ENCODE data around the gene COMMD3.

Gene COMMD3

DNA sequence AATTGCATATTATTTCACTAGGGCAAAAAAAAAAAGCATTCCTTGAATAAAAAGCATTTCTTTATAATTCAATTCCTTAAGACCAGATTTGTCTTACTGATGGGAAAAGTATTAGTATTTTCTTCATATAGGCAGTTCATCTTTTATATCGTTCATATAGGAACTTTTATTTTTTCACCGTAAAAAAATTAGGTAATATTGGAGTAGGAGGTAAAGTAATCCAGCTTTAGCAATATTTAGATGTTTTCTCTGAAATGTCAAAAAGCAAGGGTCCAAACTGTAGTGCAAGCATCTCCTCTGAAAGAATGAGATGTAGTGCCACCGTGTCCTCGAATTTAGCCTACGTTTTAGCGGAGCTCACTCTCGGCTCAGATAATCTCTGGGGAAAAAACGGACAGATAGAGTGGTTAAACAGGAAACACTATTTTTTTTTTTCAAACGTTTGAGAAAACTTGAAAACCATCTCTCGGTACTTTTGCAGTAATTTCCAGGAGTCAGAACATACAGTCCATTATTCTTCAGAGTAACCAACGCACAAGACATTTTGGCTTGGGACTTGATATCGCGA, 23.7 kb downstream of the COMMD3 start:
- Histone ChIP-seq H3K36me3 (ENCODE audit: insufficient read depth, low read length) (no peaks in the 10 kb centered on the region), H3K9ac (ENCODE audit: low read depth, low read length) (peak overlapping the region; percentile 83; the same call in 1 of the 2 replicates), H3K4me1 (ENCODE audit: insufficient read depth, low read length) (no peaks in the 10 kb centered on the region), H3K9me3 (ENCODE audit: control insufficient read depth, insufficient read depth, low read length) (no peaks in the 10 kb centered on the region; the same call in 1 of the 2 replicates)

DNA sequence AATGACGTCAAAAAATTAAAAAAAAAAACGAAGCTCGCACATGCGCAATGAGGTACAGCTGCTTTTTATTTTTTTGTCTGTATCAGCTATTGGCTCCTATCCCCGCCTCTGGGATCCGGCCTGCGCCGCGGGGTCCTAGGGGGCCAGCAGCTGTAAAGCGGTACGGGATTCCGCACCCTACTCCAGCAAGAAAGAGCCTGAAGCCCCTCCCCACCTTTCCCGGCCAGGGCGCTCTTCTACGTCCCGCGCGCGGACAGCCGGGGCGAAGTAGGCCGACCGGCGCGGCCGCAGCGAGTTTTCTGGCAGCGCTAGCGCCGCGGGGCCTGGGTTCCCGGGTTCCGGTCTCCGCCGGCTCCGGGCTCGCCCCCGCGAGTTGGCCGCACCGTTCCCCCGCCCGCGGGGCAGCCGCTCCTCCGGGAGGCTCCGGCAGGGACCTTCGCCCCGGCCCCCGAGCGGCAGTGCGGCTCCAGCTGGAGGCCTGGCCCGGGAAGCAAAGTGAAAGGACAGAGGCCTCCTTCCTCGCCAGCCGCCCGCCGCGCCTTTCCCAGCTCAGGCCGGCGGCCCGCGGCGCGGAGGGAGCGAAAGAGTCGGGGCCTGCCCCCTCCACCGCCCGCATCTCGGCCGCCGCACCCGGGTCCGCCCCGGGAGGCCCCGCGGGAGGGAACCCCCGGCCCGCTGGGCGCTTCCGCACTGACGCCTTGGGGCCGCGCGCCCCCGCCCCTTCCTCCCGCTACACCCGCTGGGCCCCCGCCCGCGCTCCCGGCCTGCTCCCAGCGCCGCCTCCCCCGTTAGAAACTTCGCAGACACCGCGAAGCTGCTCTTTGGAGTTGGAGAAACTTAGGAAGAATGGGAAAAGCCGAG, 24.4 kb downstream of the COMMD3 start:
- Histone ChIP-seq H3K9ac (ENCODE audit: low read depth, low read length) (peak overlapping the region; percentile 83), H3K9me3 (ENCODE audit: control insufficient read depth, insufficient read depth, low read length) (no peaks in the 10 kb centered on the region), H3K36me3 (ENCODE audit: insufficient read depth, low read length) (no peaks in the 10 kb centered on the region), H3K4me1 (ENCODE audit: insufficient read depth, low read length) (no peaks in the 10 kb centered on the region)

DNA sequence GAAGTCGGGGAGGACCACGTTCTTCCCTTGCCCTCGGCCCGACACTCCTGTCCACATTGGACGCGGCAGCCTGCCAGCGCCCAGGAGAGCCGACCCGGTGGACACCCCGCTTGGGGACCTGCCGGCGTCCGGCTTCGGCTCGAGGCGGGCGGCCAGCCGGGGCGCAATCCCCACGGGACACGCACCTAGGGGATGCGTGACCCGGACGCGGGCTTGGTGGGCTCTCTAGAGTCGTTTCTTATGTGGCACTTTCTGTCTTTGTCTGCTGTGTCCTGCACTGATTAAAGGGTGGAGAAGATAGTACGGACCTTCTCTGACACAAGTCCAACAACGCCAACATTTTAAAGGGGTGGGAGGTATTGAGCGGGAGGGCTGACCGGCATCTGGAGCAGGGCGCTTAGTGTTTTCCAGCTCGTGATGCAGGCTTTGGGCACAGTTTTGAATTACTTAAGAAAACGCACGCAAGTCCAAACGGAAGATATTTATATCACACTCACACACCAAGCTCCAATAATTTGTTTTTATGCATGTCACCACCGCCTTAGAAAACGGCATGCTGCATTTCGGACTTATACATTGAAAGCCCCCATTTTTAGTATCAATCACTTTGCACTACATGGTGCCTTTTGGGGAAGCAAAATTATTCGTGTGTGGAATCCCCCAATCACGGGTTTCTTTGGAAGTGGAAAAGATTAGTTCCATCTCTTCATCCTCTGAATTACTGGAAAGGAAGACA, 25.2 kb downstream of the COMMD3 start:
- no peaks in the 10 kb centered on the region for H3K36me3 ChIP-seq (ENCODE audit: insufficient read depth, low read length)
- no peaks in the 10 kb centered on the region for H3K4me1 ChIP-seq (ENCODE audit: insufficient read depth, low read length)
- H3K9me3 ChIP-seq (ENCODE audit: control insufficient read depth, insufficient read depth, low read length), result no peaks in the 10 kb centered on the region
- H3K9ac ChIP-seq (ENCODE audit: low read depth, low read length), result peak overlapping the region; percentile 83; the same call in 1 of the 2 replicates

DNA sequence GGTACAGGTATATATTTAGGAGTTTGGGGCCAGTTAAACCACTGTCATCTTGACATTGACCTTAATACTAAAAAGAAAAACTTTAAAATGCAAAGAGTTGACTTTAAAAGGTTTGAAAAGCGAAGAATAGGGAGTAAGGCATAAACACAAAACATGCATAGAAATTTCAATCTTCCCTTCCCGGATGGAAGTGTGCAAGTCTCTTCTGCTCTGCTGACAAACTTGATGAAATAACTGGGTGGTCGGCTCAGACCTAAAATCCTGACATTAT, 25.7 kb downstream of the COMMD3 start:
- Histone ChIP-seq H3K9ac (ENCODE audit: low read depth, low read length) (no peak overlapping the region), H3K4me1 (ENCODE audit: insufficient read depth, low read length) (no peaks in the 10 kb centered on the region)

DNA sequence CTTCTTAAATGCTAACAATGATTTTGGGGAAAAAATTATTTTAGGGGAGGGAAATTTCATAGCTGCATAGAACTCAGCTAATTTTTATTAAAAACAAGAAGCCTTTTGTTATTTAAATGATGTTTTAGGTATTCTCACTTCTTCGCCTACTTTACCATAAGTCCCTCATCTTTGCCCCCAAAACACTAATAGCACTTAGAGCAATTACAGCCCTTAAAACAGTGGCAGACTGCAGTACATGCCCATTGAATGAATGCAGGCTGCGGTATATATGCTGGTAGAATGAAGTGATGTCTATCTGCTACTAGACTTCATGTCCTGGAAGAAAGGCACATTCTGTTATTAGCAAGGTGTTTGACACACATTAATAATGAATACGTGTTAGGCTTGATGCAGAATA, 26.2 kb downstream of the COMMD3 start:
- H3K36me3 ChIP-seq (ENCODE audit: insufficient read depth, low read length), result no peaks in the 10 kb centered on the region
- no peaks in the 10 kb centered on the region for H3K4me1 ChIP-seq (ENCODE audit: insufficient read depth, low read length)
- H3K9me3 ChIP-seq (ENCODE audit: control insufficient read depth, insufficient read depth, low read length), result no peaks in the 10 kb centered on the region
- no peak overlapping the region for H3K9ac ChIP-seq (ENCODE audit: low read depth, low read length)

More for the DNA sequence above, 25.7 kb downstream of the COMMD3 start:
- Histone ChIP-seq H3K9me3 (ENCODE audit: control insufficient read depth, insufficient read depth, low read length) (no peaks in the 10 kb centered on the region), H3K36me3 (ENCODE audit: insufficient read depth, low read length) (no peaks in the 10 kb centered on the region)

DNA sequence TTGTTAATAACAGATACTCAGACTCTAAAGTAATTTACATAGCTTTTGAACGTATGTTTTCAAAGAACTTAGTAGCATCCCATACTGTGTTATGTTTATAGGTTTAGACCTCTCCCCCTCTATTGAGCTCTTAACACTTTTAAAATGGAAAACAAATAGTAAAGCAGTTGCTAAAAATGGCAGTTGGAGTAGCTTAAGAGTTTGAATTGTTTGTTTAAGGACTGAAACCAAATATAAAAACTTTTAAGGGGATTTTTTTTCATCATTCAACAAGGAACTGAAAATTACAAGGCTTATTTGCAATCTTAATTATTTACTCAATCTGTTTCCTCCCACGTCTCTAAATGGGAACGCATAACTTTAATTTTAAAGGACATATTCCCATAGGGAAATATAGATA, 27.5 kb downstream of the COMMD3 start:
- Histone ChIP-seq H3K9ac (ENCODE audit: low read depth, low read length) (no peak overlapping the region), H3K4me1 (ENCODE audit: insufficient read depth, low read length) (no peaks in the 10 kb centered on the region), H3K36me3 (ENCODE audit: insufficient read depth, low read length) (no peaks in the 10 kb centered on the region), H3K9me3 (ENCODE audit: control insufficient read depth, insufficient read depth, low read length) (no peaks in the 10 kb centered on the region)

DNA sequence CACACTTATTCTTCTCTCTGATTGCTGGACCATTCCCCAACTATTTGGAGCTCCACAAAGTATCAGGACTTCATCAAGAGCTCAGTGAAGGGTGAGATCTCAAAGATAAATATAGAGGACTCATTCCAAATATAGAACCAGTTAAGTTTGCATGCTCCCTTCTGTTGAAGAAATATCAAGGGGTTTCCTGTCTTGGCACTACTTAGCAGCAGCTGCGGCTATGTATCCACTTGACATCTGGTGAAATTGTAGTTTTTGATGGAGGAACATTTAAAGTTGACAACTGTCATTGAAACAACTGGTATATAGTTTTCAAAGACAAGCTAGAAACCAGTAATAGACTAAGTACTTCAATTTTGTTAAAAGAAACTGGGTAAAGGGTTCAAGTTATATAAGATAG, 28.1 kb downstream of the COMMD3 start:
- no peaks in the 10 kb centered on the region for H3K4me1 ChIP-seq (ENCODE audit: insufficient read depth, low read length)
- H3K9me3 ChIP-seq (ENCODE audit: control insufficient read depth, insufficient read depth, low read length), result no peaks in the 10 kb centered on the region
- H3K9ac ChIP-seq (ENCODE audit: low read depth, low read length), result no peak overlapping the region
- no peaks in the 10 kb centered on the region for H3K36me3 ChIP-seq (ENCODE audit: insufficient read depth, low read length)

DNA sequence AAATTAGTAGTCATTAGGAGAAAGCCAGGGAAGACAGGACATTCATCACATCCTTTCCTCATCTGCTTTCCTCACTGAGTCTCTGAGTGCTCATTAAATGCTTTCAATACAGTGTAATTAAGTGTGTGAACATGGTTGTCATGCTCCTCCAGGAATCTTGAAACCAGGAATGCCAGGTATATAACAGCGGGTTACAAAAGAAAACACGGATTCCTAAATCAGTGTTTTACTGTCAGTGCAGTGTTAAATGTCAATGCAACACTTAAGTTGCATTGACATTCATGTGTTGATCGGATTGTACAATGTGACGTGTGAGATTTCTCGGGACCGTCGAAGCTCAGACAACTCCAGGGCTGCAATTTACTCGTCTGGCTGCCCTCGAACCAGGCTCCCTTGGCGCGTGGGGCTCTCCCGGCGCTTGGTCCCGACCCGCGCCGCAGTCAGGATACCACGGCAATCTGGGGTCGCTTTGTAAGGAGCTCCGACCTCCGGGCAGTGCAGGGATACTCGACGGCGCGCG, 28.7 kb downstream of the COMMD3 start:
- Histone ChIP-seq H3K9ac (ENCODE audit: low read depth, low read length) (peak overlapping the region; percentile 76; the same call in 1 of the 2 replicates), H3K9me3 (ENCODE audit: control insufficient read depth, insufficient read depth, low read length) (no peaks in the 10 kb centered on the region), H3K36me3 (ENCODE audit: insufficient read depth, low read length) (no peaks in the 10 kb centered on the region), H3K4me1 (ENCODE audit: insufficient read depth, low read length) (no peaks in the 10 kb centered on the region)

DNA sequence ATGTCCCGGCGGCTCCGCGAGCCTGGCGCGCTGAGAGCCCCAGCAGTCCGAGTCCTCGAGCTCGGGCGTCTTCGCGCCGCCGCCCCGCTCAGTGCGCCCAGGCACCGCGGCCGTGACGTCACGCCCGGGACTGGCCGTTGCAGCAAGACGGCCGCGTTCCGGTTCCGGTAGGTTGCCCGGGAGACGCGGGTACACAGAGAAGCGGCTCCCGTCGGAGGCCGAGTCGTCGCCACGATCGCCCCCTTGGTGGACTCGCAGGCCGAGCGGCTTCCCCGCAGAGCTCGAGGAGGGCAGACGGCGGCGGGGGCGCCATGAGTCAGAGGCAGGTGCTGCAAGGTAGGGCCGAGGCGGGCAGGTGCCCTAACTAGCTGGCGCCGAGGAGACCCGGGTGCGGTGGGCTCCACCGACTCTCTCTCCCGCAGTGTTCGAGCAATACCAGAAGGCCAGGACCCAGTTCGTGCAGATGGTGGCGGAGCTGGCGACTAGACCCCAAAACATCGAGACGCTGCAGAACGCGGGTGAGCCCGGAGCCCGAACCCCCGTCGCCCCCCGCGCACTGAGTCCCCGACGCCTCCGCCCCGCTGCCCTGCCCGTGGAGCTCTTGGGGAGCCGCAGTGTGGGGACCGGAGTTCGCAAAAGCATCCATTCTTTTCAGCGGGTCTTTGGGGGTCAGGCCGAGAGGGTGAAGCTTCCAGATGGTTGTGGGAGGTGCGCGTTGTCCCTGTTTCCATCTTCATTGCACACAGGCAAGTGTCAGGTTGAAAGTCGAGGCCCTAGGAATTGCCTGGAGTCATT, 29.3 kb downstream of the COMMD3 start, which contains the start of gene SPAG6:
SPAG6 (plus strand) TSS at position 196 of the 795 bp plus-strand sequence; CDS start at position 312, 116 bp downstream.
- no peaks in the 10 kb centered on the region for H3K4me1 ChIP-seq (ENCODE audit: insufficient read depth, low read length)
- H3K9ac ChIP-seq (ENCODE audit: low read depth, low read length), result peak within 1 kb of the TSS; percentile 76
- no peaks in the 10 kb centered on the region for H3K9me3 ChIP-seq (ENCODE audit: control insufficient read depth, insufficient read depth, low read length)
- H3K36me3 ChIP-seq (ENCODE audit: insufficient read depth, low read length), result no peaks in the 10 kb centered on the region

DNA sequence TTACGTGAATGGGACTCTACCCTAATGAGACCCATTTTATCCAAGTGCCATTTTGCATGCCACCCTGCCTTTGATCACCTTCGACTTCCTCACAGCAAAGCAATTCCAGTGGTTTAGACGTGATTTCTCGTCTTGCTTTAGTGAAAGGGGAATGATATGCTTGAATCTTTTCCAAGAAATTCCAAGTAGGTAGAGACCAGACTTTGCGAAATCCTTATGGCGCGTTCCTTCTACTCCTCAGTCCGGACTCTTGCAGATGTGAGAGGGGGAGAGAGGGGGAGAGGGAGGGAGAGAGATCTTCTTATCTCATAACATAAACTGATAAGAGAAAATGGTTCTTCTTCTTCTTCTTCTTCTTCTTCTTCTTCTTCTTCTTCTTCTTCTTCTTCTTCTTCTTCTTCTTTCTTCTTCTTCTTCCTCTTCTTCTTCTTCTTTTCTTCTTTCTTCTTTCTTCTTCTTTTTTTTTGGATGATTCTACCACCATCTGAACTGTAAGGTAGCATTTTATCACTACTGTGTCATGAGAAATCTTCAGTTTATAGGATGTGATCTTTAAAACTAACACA, 30.0 kb downstream of the COMMD3 start:
- Histone ChIP-seq H3K4me1 (ENCODE audit: insufficient read depth, low read length) (no peaks in the 10 kb centered on the region), H3K9me3 (ENCODE audit: control insufficient read depth, insufficient read depth, low read length) (no peaks in the 10 kb centered on the region), H3K36me3 (ENCODE audit: insufficient read depth, low read length) (no peaks in the 10 kb centered on the region), H3K9ac (ENCODE audit: low read depth, low read length) (peak overlapping the region; percentile 76; the same call in 1 of the 2 replicates)

DNA sequence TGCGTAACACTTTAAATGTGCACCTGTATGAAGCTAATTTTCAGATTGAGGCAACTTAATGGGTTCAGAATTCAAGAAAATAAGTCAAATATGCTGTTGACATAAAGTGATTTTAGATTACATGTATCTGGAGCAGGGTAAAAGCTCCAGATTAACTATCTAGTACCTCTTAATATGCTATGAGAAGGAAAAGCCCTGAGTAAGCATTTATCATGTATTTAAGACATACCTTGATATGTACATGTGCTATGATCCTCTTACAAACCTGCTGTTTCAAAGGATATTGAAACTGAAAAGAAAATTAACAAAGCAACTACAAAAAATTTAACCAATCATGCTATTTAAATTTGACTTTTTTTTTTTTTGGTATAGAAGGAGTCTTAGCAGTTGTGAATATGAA, 33.6 kb downstream of the COMMD3 start:
- no peak overlapping the region for H3K9ac ChIP-seq (ENCODE audit: low read depth, low read length)
- H3K4me1 ChIP-seq (ENCODE audit: insufficient read depth, low read length), result no peaks in the 10 kb centered on the region
- H3K36me3 ChIP-seq (ENCODE audit: insufficient read depth, low read length), result no peaks in the 10 kb centered on the region
- no peaks in the 10 kb centered on the region for H3K9me3 ChIP-seq (ENCODE audit: control insufficient read depth, insufficient read depth, low read length)

DNA sequence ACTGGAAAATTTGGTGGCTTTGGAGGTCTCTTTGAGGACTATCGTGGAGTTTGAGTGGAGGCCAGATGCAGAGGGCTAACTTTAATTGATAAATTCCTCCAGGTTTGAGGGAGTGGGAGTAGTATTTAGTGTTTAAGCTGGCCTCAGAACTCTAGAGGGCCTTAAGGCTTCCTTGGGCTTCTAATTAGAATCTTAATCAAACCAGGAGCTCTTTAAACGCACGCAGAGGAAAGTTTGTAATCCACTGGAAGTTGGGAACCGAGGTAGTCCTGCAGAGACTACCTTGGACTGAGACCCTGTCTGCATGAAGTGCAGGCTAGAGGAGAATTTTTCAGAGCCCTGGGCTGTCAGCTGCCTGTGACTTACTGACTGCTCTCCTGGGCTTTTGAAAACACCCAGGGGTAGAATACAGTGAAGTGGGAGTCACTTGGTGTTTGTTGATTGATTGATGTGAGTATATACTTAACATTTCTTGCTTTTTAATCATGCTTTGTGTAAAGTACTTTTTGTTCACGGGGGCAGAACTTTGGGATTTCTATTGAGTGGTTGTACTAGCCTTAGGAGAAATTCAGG, 35.0 kb downstream of the COMMD3 start:
- H3K9ac ChIP-seq (ENCODE audit: low read depth, low read length), result no peak overlapping the region
- no peaks in the 10 kb centered on the region for H3K4me1 ChIP-seq (ENCODE audit: insufficient read depth, low read length)
- no peaks in the 10 kb centered on the region for H3K9me3 ChIP-seq (ENCODE audit: control insufficient read depth, insufficient read depth, low read length)
- H3K36me3 ChIP-seq (ENCODE audit: insufficient read depth, low read length), result no peaks in the 10 kb centered on the region

DNA sequence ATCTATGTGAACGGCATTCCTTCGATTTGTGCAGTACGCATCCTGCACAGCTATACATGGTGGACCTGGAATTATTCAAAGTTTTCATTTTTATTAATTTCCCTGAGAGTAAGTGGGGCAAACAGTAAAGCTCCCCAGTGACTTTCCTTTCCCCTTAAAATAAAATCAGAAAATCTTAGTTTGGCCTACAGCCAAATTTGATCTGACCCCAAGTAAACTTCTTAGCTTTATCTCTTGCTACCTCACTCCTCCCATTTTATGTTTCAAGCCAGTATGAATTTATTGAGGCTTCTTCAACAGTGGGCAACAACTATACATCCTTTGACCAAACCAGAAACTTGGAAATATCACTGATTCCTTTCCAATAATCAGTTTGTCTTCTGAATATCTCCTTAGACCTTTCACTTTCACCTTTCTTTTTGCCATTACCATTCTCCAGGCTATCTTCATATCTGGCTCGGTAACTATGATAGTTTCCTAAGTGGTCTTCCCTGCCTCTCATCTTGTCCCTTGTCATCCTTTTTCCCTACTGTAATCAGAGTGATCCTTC, 40.2 kb downstream of the COMMD3 start:
- Histone ChIP-seq H3K4me1 (ENCODE audit: insufficient read depth, low read length) (no peaks in the 10 kb centered on the region), H3K36me3 (ENCODE audit: insufficient read depth, low read length) (no peaks in the 10 kb centered on the region), H3K9me3 (ENCODE audit: control insufficient read depth, insufficient read depth, low read length) (no peaks in the 10 kb centered on the region), H3K9ac (ENCODE audit: low read depth, low read length) (no peak overlapping the region)

Measured in ES-I3 (cell line).